HEK293T (cell line): ENCODE measurements around the gene ZSCAN5A.
"Not testable (repeated sequence)": the region's sequence is repeated elsewhere in the genome, so short reads cannot be mapped to it uniquely, and the experiment has no call there.

Experiments
- CTCF ChIA-PET: fragments of 350-600 bp; formaldehyde crosslinking; extraction: SDS; loops from one replicate; lab custom pipeline; 2021; ENCODE audit warnings: antibody characterized with exemption, inconsistent platforms; lab: Yijun Ruan, JAX
- POLR2A ChIA-PET: fragments of 350-600 bp; formaldehyde crosslinking; extraction: SDS; loops from one replicate; lab custom pipeline; 2020; ENCODE audit warnings: antibody characterized with exemption, inconsistent platforms; lab: Yijun Ruan, JAX
- DNase-seq: peaks from one replicate; pipeline ENCODE4 v3.0.0; 2012; ENCODE audit warnings: mixed read lengths; ENCODE audit errors: extremely low spot score
- ARNT ChIP-seq: fragments of 450-650 bp; IDR thresholded peaks from 2 replicates; pipeline ENCODE4 v1.6.1; 2017; ENCODE audit warnings: mild to moderate bottlenecking
- BHLHE40 ChIP-seq: fragments of 450-650 bp; IDR thresholded peaks from 2 replicates; pipeline ENCODE4 v1.6.1; 2016; ENCODE audit warnings: mild to moderate bottlenecking, moderate library complexity, borderline replicate concordance
- CTBP1 ChIP-seq: fragments of 450-650 bp; IDR thresholded peaks from 2 replicates; pipeline ENCODE4 v1.6.1; 2016; ENCODE audit warnings: borderline replicate concordance
- ELF4 ChIP-seq: fragments of 450-650 bp; IDR thresholded peaks from 2 replicates; pipeline ENCODE4 v1.6.1; 2017; ENCODE audit warnings: antibody characterized with exemption
- FOXA1 ChIP-seq: fragments of 450-650 bp; IDR thresholded peaks from 2 replicates; pipeline ENCODE4 v1.6.1; 2016; ENCODE audit warnings: mild to moderate bottlenecking
- FOXK2 ChIP-seq: fragments of 450-650 bp; IDR thresholded peaks from 2 replicates; pipeline ENCODE4 v1.6.1; 2016; ENCODE audit warnings: mild to moderate bottlenecking
- FOXM1 ChIP-seq: fragments of 450-650 bp; IDR thresholded peaks from 2 replicates; pipeline ENCODE4 v1.6.1; 2017; ENCODE audit warnings: mild to moderate bottlenecking, borderline replicate concordance
- HDGF ChIP-seq: fragments of 450-650 bp; IDR thresholded peaks from 2 replicates; pipeline ENCODE4 v1.6.1; 2017; ENCODE audit warnings: antibody characterized with exemption, borderline replicate concordance
- L3MBTL2 ChIP-seq: fragments of 450-650 bp; conservative IDR thresholded peaks from 2 replicates; pipeline ENCODE4 v1.6.1; 2016; ENCODE audit warnings: mild to moderate bottlenecking
- LEF1 ChIP-seq: fragments of 450-650 bp; IDR thresholded peaks from 2 replicates; pipeline ENCODE4 v1.6.1; 2017; ENCODE audit warnings: mild to moderate bottlenecking, borderline replicate concordance
- NFRKB ChIP-seq: fragments of 450-650 bp; IDR thresholded peaks from 2 replicates; pipeline ENCODE4 v1.6.1; 2016; ENCODE audit warnings: mild to moderate bottlenecking, moderate library complexity
- PKNOX1 ChIP-seq: fragments of 450-650 bp; IDR thresholded peaks from 2 replicates; pipeline ENCODE4 v1.6.1; 2016
- SP1 ChIP-seq: fragments of 450-650 bp; IDR thresholded peaks from 2 replicates; pipeline ENCODE4 v1.6.1; 2017
- SUZ12 ChIP-seq: fragments of 450-650 bp; IDR thresholded peaks from 2 replicates; pipeline ENCODE4 v1.6.1; 2016; ENCODE audit warnings: mild to moderate bottlenecking
- TARDBP ChIP-seq: fragments of 450-650 bp; IDR thresholded peaks from 2 replicates; pipeline ENCODE4 v1.6.1; 2016
- ZNF384 ChIP-seq: fragments of 450-650 bp; IDR thresholded peaks from 2 replicates; pipeline ENCODE4 v1.6.1; 2016

The ZSCAN5A gene

GRCh38 chr19:56269348-56269747, 45.3 kb downstream of the ZSCAN5A start:
- CTCF ChIA-PET: no interaction called here

GRCh38 chr19:56266051-56266450, 48.6 kb downstream of the ZSCAN5A start:
- no peak for TF ChIP-seq PKNOX1
- no peak for TF ChIP-seq BHLHE40
- TF ChIP-seq L3MBTL2: no peak
- no peak for TF ChIP-seq CTBP1
- TF ChIP-seq ARNT: no peak
- no peak for TF ChIP-seq LEF1
- no peak for TF ChIP-seq NFRKB
- no peak for TF ChIP-seq HDGF
- TF ChIP-seq TARDBP: no peak
- TF ChIP-seq ZNF384: no peak
- no peak for TF ChIP-seq SP1
- TF ChIP-seq FOXA1: no peak
- no peak for TF ChIP-seq ELF4
- no peak for TF ChIP-seq FOXK2
- no peak for TF ChIP-seq FOXM1
- TF ChIP-seq SUZ12: no peak
- ChIA-PET POLR2A (no interaction called here), CTCF (no interaction called here)
- no peak for DNase-seq

More at GRCh38 chr19:56269348-56269747, 45.3 kb downstream of the ZSCAN5A start:
- DNase-seq: no peak
- no peak for TF ChIP-seq NFRKB
- TF ChIP-seq HDGF: no peak
- no peak for TF ChIP-seq FOXA1
- POLR2A ChIA-PET: no interaction called here

GRCh38 chr19:56263319-56263718, 51.3 kb downstream of the ZSCAN5A start:
- CTCF ChIA-PET: interaction anchor here (1.5 kb wide), 1 partner anchor 10 kb away, joined by 9 read pairs; no protein-coding TSS in a partner anchor

GRCh38 chr19:56261932-56262331, 52.7 kb downstream of the ZSCAN5A start:
- DNase-seq, POLR2A ChIA-PET: not testable (repeated sequence)
- CTCF ChIA-PET: interaction anchor here (1.2 kb wide), 1 partner anchor 47 kb away, joined by 3 read pairs; no protein-coding TSS in a partner anchor

More at GRCh38 chr19:56263319-56263718, 51.3 kb downstream of the ZSCAN5A start:
- POLR2A ChIA-PET: no interaction called here
- TF ChIP-seq L3MBTL2 (no peak), TARDBP (no peak), SP1 (no peak), LEF1 (no peak), CTBP1 (no peak), FOXA1 (no peak), ARNT (no peak), BHLHE40 (no peak), ZNF384 (no peak), FOXK2 (no peak), SUZ12 (no peak), PKNOX1 (no peak), HDGF (no peak), FOXM1 (no peak), ELF4 (no peak), NFRKB (no peak)
- no peak for DNase-seq

- ChIA-PET POLR2A (interaction anchor here (0.6 kb wide), 1 partner anchor 140 kb away, joined by 3 read pairs; the partner anchor contains the start of gene ZNF787), CTCF (interaction anchor here (1.2 kb wide), 1 partner anchor 48 kb away, joined by 3 read pairs; no protein-coding TSS in a partner anchor)
- no peak for DNase-seq
- TF ChIP-seq BHLHE40: no peak
- no peak for TF ChIP-seq CTBP1
- TF ChIP-seq PKNOX1: no peak
Measured at GRCh38 chr19:56261145-56261544, 53.5 kb downstream of the ZSCAN5A start.

- POLR2A ChIA-PET: no interaction called here
- no peak for DNase-seq
- CTCF ChIA-PET: interaction anchor here (0.6 kb wide), 1 partner anchor 843 kb away, joined by 3 read pairs; no protein-coding TSS in a partner anchor
- no peak for TF ChIP-seq ZNF384
- TF ChIP-seq ARNT: no peak
- no peak for TF ChIP-seq LEF1
- TF ChIP-seq BHLHE40: no peak
- TF ChIP-seq TARDBP: no peak
- TF ChIP-seq SUZ12: no peak
- TF ChIP-seq PKNOX1: no peak
- no peak for TF ChIP-seq FOXM1
- TF ChIP-seq NFRKB: no peak
- no peak for TF ChIP-seq ELF4
- no peak for TF ChIP-seq FOXA1
- no peak for TF ChIP-seq CTBP1
- TF ChIP-seq HDGF: no peak
- TF ChIP-seq L3MBTL2: no peak
- no peak for TF ChIP-seq FOXK2
- TF ChIP-seq SP1: no peak
Measured at GRCh38 chr19:56258272-56258671, 56.4 kb downstream of the ZSCAN5A start.
